ENCODE data around the gene TENM4.

DNA sequence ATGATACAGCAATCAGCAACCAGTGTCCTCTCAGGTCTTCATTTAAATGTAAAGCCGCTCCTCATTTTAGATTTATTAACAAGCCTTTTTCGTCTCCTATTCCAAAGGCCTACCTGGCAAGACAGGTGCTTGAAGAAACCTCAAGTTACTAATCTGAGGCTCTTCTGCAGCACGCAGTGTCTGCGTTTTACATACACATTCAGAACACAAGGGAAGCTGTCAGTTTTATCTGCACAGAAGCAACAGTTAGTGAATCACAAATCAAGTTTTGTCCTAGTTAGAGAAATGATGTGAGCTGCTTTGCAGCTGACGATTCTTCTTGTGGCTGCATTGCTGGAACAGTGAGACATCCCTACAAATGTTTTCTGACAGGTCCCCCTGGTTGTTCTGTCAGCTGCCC, 557.3 kb downstream of the TENM4 start:
- TF ChIP-seq CTCF (IDR thresholded peaks at IDR 0.05) = no peak
- TF ChIP-seq POLR2A (IDR thresholded peaks at IDR 0.05) = no peak
